HG03025 (cell line): ENCODE measurements around the gene DEDD2.

ENCODE experiments used
- ATAC-seq: cut with Tn5 transposase; IDR thresholded peaks from one replicate; pipeline ENCODE4 v1.9.1; 2021; ENCODE audit warnings: mild to moderate bottlenecking, moderate library complexity; ENCODE audit not compliant: unreplicated experiment, low FRiP score

Gene DEDD2

DNA sequence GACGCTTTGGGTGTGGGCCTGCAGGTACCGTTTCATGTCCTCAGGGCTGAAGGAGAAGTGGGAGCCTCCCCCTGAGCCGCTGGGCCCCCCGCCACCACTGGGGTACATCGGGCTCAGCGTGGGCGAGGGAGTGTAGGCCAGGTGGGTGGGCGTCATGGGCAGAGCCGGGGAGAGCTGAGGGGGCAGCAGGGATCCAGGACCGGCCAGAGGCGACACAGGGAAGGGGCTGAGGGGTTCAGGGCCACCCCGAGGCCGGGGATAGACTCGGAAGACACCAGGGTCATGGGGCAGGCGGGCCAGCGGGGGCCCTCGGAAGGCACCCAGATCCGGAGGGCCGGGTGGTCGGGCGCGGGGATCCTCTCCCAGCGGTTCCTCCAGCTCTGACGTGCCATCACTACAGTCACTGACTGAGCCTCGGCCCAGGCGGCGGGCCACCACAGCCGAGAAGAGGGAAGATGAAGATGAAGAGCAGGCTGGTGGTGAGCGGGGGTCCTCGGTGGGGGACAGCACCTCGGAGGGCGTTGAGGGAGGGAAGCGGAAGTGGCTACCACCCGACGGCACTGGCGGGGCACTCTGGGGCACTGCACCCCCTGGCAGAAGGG lies 31.8 kb upstream of the DEDD2 start:
- ATAC-seq: no peak

DNA sequence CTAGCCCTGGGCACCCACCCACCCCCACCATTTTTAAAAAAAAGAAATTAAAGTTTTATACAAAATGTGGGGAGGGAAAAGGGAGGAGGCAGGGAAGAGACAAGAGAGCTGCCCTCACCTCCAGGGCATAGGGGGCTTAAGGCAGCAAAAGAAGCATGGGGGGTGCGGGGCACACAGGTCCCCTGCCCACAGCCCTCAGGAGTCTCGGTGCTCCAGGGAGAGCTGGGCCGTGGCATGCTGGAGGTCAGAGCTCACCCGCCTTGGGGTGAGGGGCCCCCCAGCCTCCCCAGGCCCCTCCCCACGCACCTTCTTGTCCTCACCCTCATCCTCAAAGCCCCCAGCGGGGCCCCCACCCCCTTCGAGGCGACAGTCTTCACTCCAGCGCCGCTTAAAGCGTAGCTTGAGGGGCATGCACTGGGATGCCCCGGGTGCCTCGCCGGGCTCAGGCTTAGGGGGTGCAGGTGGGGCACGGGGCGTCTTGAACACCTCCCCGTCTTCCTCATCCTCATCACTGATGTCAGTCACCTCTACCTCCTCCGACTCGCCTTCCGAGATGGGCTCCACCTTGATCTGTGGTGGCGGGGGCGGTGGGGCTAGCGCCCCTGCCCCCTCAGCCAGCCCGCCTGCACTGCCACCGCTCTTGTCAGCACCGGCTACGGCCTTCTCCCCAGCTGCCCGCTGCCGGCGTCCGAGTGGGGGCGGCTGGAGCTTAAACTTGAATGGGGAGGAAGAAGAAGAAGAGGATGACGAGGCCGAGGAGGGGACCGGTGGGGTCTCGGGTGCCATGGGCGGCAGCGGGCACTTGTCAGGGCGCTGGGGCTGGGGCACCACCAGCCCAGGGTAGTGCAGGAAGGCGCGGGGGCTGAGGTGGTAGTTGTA lies 31.0 kb upstream of the DEDD2 start:
- no peak for ATAC-seq

DNA sequence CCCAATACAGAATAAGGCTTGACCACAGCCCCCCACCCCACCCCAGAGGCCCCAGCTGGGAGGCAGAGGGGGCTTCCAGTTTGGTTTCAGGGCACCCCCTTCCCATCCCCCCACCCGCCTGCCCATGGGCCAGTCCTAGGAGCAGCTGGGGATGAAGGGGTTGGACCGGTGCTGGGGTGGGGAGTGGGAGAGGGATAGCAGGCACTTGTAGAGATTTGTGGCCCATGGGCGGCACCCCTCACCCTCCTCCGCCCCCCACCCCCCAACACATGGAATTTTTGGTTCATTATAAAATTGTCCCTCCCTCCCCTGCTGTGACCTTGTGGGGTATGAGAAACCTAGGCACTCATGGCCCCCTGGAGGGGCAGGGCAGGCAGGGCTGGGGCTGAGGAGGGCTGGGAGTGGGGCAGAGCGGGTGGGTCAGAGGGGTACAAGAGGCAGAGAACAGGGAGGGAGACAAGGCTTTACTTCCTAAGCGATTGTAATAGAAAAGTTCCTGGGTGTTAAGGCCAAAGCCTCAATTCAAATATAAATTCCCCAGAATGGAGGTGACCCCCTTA lies 30.2 kb upstream of the DEDD2 start:
- ATAC-seq: no peak

DNA sequence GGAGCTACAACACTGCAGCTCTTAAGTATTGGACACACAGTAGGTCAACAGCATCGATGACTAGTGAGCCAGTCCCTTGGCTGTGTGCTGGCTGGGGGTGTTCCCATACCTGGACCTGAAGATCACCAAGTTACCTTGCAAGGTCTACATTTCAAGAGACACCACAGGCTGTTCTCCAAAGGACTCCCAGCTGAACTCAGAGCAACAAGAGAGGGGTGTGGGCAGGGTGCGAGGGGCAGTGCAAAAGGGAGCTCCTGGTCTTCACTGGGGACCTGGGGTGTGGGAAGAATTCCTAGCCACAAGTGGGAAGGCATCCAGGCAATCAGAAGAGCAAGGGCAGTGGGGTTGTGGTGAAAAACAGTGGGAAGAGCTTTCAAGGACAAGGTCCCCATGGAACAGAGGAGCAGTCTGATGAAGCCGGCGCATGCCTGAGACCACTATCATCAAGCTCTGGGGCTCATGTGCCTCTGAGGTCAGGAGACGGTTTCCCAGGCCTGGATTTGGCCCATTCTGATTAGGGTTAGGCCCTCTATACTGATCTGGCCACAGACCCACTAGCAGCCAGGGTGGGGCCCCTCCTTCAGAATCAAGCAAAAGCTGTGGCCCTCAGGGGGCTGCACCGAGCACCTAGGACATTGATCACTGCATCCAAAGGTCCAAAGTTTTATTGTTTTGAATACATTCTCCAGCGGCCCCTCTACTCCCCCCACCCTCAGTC lies 29.6 kb upstream of the DEDD2 start:
- no peak for ATAC-seq

DNA sequence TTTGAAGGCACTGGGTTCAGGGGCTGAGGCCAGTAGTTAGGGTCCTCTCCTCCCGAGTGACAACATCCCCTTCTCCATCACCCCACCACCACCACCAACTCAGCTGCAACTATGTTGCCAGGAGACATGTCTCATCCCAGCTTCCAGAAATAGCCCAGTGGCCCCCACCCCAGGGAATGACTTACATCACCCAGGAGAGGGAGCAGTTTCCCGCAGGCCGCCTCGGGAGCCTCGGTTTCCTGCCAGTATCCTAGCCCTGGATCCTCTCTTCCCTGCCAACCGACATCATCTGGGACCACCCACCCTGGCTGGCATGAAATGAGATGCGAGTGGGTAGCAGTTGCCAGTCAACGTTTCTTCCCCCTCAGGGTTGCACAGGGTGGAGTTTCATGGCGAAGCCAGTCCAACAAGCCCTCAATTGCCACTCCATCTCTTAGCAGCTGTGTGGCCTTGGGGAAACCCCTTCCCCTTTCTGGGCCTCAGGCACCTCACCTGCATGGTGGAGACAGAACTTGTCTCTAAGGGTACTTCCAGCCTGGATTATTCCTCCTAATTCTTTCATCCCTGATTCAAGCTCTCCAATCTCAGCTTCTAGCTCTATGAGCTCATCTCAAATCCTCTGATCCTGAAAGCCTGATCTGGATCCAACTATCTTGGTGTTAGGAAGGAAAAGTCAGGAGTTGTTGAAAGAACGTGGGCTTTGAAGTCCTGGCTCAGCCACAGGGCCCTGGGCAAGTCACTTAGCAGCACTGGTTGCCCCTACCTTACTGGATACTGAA lies 28.9 kb upstream of the DEDD2 start:
- ATAC-seq: no peak

DNA sequence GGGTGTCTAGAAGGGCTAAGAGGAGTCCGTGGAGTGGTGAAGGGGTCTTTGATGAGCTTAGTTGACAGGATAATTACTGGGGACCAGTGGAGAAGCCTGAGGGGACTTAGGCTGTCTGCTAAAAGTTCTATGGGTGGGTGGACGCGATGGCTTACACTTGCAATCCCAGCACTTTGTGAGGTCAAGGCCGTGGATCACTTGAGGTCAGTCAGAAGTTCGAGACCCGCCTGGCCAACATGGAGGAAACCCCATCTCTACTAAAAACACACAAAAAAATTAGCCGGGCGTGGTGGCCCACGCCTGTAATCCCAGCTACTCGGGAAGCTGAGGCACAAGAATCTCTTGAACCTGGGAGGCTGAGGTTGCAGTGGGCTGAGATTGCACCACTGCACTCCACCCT lies 27.8 kb upstream of the DEDD2 start:
- no peak for ATAC-seq

DNA sequence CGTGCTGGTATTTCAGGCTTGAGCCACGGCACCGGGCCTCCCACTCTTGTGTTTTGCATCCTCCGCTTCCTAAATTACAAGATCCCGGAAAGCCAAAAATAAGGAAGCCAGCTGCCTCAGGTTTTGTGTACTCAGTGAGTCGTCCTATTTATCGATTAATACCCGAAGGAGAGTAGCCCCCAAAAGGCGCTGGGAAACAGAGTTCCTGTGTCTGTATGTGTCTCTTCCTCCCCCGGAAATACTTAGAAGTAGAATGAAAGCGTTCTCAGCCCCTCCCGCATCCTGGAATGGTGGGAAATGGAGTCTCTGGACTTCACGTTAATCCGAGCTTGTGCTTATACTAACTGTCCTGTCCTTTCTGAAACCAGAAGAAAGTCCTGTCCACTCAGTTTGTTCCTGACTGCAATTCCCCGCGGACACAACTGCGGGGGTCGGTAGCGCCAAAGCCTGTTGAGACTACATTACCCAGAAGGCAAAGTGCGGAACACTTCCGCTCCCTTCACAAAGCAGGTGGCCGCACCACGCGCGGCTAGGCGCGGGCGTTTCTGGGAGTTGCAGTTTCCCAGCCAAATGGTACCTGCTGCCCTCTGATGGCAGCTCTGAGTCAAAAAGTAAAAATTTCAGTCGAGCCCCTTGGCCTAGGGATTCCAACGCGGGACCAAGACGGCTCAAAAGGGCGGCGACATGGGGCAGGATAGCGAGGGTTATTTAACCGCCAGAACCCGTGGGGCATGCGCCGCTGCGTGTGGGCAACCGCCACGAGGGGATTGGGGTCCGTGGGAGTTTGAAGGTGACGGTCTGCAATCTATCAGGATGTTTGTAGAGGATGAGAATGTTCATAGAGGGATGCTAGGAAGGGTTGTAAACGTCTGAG lies 27.1 kb upstream of the DEDD2 start:
- ATAC-seq: peak; percentile 27

DNA sequence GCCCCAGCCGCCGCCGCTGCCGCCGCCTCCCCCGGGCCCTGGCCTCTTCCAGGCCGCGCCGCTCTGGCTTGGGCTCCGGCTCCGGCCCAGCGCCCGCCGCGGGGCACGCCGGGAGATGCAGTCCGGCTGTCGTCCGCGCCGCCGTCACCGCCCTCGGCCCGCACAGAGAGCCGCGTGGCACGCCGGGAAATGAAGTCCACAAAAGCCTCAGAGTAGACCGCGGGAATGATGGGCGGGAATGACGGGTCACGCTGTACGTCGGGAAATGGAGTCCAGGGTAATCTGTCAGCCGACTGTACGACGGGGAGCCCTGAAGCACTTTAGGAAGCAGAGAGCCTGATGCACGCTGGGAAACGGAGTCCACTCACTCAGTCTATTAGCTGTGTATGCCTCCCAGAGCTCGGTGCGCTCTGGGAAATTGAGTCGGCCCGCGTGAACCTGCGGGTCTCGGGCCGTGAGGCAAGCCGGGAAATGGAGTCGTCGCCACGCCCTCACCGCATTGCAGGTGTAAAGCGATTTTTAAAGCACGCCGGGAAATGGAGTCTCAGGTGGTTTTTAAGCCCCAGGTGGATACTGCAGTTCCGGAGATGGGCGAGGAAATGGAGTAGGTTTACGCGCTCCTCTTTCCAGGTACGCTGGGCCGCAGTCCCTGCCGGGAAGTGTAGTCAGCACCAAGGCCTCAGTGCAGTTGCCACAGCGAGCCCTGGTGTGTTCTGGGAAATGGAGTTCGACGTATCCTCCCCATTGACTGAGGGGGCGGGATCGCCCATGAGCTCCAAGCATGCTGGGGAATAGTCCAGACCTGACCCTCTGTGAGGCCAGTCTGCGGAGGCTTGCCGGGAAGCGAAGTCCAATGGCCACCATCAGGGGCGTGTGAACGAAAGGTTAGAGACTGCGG lies 25.3 kb upstream of the DEDD2 start, which contains the start of gene GSK3A:
GSK3A (minus strand) TSS at position 91 of the 898 bp plus-strand sequence. CDS start 137 bp downstream, outside the sequence.
- ATAC-seq: peak; percentile 58

DNA sequence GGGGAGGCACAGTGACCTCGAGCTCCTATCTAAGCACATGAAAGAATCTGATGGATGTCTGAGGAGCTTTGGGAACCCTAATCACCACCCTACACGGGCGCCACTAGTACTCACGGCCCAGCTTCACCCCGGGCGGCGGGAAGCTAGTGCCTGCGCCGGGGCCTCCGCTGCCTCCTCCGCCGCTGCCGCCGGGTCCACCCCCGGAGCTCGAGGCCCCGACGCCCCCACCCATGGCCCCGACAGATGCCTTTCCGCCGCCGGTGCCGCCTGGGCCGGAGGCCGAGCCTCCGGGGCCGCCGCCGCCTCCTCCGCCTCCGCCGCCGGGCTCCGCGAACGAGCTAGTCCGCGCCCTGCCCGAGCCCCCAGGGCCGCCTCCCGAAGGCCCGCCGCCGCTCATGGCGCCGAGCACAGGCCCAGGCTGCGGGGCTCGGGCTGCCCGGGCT lies 24.6 kb upstream of the DEDD2 start:
- no peak for ATAC-seq

DNA sequence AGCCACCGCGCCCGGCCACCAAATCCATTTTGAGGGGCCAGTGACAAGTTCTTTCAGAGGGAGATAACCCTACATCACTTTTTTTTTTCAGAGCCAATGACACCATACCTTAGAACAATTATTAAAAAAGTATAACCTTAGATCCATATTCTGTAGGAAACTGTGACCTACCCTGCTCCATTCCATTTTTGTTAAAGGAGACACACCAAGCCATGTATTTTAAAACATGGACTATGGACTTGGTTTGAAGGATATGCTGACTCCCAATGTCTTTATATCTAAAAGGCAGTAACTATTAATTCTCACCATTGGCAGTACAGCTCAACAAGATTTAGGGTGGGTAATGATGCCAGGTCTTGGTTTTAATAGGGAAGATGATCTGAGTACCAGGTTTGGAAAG lies 23.8 kb upstream of the DEDD2 start:
- no peak for ATAC-seq

DNA sequence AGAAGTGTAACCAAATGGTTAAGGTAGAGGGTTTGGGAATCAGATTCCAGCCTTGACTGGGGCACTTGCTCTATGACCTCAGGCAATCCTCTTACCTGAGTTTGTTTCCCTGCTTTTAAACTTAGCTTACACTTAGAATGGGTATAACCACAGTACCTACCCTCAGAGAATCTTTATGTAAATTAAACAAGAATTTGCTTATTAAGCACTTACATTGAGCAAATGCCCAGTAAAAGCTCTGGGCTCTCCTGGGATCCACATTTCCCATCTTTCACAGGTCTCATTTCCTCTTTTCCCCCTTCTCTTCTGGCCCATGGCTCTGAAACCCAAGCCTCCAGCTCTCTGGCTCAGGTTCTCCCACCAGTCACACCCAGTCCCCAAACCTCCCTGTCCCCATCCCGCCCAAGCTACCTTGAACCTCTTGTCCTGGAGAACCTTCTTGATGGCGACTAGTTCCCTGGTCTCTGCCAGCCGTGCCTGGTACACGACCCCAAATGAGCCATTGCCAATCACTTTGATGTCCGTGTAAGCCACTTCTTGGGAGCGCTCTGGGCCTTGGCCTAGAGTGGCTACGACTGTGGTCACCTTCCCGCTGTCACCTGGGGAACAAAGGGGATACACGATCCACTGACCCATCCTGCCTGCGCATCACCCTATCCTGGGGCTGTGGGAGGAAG lies 22.2 kb upstream of the DEDD2 start:
- no peak for ATAC-seq

DNA sequence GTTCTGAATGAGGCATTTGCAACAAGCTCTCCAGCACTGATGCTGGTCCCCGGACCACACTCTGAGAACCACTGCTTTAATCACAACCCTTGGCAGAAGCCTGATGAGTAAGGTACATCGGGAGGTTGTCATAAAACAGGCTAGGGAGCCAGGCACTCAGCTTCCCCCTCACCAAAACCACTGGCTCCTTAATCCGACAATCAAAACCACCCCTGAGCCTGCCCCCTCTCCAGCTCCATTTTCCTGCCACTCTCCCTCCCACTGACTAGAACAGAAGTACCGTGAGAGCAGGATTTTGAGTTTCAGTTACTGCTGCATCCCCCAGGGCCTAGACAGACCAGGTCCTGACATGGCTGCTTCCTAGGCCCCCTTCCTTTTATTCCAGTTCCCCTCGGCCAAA lies 17.7 kb upstream of the DEDD2 start:
- ATAC-seq: no peak

DNA sequence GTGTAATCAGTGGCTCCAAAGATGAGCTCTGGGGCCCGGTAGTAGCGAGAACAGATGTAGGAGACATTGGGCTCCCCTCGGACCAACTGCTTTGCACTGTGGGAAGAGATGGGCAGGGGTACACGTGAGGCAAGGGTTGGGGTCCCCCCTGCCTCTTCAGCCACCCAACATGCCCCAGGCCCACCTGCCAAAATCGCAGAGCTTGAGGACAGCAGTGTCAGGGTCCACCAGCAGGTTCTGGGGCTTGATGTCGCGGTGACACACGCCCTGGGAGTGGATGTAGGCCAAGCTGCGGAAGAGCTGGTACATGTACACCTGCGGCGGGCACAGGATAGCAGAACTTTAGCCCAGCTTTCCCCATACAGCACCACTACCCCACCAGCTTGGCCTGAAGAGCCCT lies 16.9 kb upstream of the DEDD2 start:
- no peak for ATAC-seq

DNA sequence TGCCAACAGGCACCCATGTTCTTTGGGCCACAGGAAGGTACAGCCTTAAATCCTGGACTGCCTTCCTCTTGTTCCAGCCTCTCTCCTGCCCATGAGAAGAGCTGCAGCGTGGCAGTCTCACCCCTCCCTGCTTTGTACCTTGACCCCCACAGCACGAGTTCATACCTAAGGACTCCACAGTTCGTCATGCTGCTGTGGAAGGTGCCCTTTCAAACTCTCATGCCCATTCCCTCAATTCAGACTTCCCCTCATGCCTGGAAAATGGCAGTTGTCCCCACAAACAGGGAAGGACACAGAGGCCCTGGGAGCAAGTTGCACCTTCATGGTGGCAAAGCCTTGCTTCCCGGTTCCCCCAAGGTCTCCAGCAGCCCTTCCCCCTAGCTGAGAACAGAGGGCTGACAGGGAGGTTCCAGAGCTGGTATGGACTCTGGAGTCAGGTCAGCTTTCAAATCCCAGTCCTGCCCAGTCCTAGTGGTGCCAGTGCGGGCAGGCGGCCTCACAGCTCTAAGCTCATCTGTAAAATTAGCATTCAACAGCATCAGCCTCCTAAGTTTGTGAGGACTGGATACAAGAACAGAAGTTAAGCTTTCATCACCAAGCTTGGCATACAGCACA lies 16.3 kb upstream of the DEDD2 start:
- ATAC-seq: no peak

DNA sequence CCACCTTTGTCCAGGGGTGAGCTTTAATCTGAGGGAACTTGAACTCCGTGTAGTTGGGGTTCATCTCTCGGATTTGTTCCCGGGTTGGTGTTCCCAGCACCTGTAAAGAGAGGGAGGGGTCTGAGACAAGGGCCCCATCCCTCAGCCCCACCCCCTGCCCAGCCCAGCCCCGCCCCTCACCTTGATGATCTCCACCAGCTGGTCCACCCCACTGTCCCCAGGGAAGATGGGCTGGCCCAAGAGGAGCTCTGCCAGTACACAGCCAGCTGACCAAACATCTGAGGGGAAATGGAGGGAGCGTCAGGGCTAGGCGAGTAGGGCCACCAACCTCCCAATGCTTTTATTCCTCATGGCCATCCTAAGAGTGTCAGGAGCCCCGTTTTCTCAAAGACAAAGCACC lies 15.6 kb upstream of the DEDD2 start:
- no peak for ATAC-seq

DNA sequence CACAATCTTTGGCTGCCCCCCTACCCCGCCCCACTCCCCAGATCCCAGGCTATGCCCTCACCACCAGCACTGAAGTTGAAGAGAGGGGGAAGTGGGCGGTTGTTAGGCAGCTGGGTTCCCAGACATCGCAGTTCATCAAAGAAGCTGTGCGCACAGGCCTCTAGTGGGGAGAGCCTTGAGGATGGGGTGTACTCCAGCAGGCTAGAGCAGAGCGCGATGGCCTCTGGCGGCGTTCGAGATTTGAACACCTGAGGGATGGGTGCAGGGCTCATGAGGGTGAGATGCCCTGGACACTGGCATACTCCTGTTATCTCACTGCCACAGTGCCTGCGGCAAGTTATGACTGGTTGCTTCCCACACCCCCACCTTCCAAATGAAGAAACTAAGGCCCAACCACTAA lies 15.0 kb upstream of the DEDD2 start:
- ATAC-seq: no peak

DNA sequence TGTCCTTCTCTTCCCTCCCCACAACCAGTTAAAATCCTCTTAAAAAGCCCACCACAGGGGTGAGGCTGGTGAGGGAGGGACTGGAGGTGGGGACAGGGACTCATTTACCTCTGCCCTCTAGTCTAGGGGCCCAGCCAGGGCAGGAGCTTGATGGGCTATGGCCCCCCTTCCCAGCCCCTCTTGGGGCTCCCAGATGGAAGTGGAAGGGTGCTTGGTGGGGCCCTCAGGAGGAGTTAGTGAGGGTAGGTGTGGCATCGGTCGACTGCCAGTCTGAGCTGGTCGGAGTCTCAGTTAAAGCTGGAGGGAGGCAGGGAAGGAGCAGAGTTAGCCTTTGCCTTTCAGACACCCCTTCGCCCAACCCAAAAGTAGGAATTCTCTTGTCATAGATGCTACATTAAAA lies 13.1 kb upstream of the DEDD2 start:
- ATAC-seq: no peak
